Activated CD8-positive, alpha-beta memory T cell treated with anti-CD3 and anti-CD28 coated beads, Interleukin-2, amount 50 U/mL, for 1 hour (primary cell): ENCODE measurements around the gene CASS4.

Experiments used
- DNase-seq: peaks from one replicate; pipeline ENCODE4 v3.0.0-alpha.2; 2020; ENCODE audit errors: extremely low read depth

CASS4 gene

DNA sequence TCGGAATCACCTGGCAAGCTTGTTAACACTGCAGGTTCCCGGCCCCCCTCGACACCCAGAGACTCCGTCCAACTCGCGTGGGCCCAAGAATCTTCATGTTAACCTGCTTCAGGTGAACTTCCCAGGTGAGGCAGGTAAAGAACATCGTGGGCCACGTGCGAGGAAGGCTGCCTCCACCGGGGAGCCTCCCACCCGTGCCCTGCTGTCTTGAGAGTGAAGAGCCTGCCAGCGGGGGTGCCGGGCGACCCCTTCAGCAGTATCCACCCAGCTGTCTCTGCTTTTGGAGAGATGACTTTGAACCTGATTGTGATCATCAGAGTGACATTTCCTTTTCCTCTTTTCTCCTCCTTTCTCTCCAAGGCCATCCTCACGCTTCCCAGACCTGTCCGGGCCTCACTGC is 33.5 kb downstream of the CASS4 start:
- DNase-seq: no peak

DNA sequence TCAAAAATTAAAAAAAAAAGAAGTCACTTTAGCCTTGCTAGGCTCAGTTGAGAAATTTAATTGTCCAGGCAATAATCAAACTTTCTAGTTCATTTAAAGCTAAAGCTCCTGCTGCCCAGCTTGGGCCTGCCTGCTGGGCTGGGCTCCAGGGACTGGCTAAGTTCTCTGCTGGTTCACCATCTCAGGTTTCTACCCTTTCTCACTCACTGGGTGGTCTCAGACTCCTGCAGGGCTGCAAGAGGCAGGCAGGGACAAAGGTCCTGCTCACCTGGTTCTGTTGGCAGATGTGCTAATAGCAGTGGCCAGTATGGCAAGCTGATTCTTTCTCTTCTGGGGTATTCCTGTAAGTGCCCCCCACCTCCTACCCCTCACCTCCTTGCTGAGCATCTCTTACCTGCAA is 35.2 kb downstream of the CASS4 start:
- no peak for DNase-seq

DNA sequence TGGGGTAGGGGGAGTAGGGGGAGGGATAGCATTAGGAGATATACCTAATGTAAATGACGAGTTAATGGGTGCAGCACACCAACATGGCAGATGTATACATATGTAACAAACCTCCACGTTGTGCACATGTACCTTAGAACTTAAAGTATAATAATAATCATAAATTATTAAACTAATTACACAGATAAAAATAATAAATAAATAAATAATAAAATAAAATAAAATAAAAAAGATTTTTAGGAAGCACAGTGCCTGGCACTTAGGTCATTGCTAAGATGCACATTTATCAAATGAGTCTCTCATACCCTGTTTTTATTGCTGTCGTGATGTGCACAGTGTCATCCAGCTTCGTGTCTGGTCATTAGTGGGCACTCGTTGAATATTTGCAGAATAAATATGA is 37.4 kb downstream of the CASS4 start:
- DNase-seq: no peak

DNA sequence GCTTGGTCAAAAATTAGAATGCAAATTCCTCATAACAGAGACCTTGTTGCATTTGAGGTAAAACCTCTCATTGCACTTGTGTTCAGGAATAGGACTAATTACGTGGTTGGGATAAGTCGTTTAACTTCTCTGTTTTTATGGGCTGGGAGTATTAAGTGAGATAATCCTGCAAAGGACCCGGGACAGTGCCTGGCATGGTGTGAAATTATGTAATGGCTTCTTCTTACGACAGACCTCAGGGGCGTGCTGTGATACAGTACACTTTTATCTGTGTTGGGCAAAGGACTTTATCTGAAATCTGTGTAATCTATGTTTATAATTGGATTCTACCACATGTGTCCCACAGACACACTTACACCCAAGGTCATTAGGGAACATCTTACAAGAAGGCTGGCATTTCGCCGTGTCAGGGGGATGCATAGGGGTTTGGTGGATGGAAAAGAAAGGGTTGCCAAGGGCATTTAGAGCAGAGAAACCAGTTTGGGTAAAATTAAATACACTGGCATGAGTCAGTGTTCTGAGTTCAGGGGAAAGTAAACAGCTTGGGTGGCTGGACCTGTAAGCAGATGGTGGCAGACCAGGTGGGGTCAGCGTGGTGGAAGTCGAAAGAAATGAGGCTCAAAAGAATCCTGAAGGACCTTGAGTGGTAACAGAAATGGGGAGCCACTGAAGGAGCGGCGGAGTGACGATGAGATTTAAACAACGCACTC is 39.2 kb downstream of the CASS4 start:
- DNase-seq: no peak

DNA sequence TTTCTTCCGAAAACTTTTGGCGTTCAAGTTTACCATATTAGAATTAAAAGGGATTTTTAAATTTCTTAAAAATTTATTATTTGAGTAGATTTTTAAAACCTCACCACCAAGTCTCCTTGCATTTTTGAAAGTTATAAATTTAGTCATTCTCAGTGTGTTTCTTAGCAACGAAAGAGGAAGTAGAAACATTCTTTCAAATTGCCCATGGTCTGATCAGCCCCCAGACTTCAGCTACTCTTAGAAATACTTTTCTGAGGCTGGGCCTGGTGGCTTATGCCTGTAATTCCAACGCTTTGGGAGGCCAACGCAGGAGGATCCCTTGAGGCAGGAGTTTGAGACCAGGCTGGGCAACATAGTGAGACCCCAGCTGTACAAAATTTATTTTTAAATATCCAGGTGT is 41.3 kb downstream of the CASS4 start:
- DNase-seq: no peak

DNA sequence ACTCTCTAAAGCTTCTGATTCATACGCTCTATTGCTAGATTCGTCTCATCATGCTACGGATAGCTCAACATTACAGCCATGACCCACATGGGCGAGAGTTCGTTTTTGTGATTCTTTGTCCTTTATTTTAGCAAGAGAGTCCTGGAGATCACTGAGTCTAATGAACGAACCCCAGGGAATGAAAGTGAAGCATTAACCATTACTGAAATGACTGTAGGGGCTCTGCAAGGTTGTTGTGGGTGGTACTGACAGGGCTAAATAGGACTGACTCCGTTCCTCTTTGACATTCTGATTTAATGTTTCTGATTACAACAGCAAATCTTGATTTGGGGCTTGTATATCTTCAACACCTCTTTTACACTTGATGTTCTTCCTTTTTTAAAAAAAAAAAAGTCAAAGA is 42.7 kb downstream of the CASS4 start:
- no peak for DNase-seq

DNA sequence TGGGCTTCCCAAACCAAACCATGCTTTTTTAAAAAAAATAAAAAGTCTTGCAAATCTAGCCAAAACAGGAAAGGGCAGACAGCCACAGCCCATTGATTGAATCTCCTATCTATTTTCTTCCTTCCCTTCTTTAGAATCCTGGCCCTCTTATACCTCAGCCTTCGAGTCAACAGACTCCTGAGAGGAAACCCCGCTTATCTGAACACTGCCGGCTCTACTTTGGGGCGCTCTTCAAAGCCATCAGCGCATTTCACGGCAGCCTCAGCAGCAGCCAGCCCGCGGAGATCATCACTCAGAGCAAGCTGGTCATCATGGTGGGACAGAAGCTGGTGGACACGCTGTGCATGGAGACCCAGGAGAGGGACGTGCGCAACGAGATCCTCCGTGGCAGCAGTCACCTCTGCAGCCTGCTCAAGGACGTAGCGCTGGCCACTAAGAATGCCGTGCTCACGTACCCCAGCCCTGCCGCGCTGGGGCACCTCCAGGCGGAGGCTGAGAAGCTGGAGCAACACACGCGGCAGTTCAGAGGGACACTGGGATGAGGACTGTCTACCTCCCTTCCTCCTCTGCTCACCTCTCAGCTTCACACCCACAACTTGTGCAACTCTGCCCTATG is 46.3 kb downstream of the CASS4 start:
- no peak for DNase-seq

DNA sequence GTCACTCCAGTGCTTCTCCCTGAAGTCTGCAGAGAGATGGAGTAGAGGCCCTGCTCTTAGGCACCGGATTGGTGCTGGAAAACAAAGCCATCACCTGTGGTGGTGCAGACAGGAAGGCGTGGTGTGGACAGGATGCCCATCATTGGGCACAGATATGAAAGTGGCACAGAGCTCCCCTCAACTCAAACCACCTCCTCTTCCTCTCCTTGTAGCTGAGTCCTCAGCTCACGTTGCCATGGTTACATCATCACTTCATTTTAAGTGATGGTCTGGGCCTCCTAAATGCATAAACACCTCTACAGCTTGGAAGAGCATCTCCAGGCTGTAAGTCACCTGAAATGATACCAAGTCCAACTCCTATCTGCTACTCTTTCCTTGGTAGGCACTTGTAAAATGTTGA is 48.4 kb downstream of the CASS4 start:
- DNase-seq: peak; percentile 33

DNA sequence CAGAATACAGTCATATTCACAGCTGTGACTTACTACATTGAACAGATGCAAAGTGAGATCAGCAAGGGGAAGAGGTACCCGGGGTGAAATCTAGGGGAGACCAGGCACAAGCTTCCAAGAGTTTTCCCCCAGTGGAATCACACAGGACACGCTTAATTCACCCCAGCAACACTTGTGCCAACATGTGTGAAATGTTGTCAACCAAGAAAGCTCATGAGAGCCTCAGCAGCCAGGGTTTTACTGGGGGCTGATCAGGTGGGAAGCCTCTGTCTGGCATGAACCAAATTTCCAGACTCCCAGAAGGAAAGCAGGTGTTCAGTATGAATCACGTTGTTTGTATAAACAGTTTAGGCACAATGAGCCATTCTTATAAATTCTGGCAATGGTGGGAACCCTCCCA is 49.5 kb downstream of the CASS4 start:
- no peak for DNase-seq

DNA sequence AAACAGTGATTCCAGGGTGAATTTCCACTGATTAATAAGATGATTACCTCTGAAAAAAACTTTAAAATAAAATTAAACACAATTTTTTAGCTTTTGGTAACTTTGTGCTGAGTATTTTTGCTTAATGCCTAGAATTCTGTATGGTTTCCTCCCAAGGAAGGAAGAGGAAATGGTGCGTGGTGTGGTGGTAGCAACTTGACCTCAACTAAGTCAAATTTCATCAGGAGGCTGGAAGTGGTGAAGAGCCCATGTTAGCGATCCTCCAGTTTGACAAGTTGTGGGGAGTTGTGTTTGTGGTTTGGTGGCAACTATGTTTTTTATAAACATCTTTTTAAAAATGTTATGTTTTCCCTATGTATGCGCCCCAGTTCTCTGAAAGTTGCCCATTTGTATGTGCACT is 51.4 kb downstream of the CASS4 start:
- no peak for DNase-seq

DNA sequence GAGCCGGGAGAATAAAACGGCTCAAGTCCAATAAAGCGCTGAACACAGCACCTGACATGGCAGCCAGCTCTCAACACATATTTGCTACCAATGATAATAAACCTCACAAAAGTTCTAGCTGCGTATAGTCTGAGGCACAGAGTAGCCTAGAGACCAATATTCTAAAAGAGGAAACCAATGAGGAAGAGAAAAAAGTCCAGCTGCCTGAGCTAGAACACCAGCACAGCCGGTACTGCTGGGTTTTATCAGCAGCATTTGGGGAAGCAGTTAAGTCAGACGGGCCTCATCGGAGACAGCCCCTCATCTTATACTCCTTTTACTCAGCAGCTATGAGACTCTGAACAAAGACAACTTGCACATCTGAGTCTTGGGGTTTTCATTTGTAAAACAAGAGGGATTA is 53.9 kb downstream of the CASS4 start:
- no peak for DNase-seq

DNA sequence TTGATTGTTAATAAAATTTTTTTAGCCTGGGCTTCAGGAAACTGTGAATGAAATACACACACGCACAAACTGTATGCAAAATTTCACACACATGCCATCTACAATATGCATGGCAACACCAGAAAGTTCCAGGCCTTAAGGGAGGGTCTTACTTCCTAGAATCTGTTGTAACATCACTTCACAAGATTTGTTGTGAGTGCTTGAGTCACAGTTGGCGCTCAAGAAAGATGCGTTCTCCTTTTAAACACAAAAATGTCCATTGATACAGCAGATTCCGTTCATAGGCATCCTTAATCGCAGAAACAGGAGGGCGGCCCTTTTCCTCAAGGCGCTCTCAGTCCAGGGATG is 55.9 kb downstream of the CASS4 start:
- no peak for DNase-seq

DNA sequence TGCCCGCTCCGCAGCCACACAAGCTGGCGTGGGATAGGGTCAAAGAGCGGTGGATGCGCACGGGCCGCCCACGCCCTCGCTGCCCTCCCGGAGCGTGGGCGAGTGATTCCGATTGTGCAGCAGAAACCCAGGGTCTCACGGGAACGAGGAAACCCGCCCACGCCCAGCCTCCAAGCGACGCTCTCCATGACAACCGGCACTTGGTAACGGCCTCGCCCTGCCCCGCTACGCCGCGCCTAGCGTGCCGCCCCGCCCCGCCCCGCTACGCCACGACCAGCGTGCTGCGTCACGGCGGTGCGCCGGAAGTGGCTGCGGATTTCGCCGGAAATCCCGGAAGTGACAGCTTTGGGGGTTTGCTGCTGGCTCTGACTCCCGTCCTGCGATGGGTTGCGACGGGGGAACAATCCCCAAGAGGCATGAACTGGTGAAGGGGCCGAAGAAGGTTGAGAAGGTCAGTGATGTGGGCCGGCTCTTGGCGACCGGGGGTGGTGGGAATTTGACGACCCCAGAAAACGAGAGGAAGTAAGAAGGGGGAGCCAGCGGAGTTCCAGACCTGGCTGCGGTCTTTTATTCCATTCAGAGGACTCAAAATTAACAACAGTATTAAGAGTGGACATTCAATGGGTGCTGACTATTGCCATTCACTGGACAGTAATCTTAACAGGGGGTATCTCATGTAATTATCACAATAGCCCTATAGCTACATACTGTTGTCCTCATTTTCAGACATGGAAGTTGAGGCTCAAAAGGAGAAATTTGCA is 56.4 kb downstream of the CASS4 start, which contains the start of gene RTF2:
RTF2 (plus strand) TSS at position 312 of the 761 bp plus-strand sequence; CDS start at position 383, 71 bp downstream.
- peak; percentile 86 for DNase-seq

DNA sequence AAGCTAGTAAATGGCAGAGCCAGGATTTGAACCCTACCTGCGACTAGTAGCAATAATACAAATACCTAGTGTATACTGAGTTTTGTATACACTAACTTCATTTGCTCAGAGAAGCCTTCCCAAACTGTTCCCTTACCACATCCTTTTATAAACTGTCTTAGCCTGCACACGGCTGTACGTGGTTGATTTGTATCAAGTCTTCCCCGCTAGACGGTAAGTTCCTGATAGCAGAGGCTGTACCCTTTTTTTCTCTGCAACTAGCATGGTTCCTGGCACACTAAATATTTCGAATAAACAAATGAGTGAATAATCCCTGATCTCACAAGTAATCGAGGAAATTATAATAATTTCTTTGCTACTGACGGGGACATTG is 57.0 kb downstream of the CASS4 start:
- no peak for DNase-seq

DNA sequence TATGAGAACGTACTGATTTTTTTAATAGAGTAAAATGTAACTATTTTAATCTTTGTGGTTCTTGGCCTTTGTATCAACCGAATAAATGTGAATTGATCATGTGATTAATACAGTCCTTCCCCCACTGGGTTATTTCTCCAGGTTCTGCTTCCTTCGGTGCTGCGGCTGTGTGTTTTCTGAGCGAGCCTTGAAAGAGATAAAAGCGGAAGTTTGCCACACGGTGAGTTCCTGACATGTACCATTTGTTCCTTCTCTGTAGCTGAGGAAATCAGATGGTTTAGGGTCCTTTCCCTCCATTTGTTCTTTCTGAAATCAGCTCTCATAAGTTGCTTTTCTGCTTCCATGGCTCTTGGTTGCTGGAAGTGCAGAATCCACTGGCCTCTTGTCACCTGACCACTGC is 71.9 kb downstream of the CASS4 start:
- DNase-seq: no peak

DNA sequence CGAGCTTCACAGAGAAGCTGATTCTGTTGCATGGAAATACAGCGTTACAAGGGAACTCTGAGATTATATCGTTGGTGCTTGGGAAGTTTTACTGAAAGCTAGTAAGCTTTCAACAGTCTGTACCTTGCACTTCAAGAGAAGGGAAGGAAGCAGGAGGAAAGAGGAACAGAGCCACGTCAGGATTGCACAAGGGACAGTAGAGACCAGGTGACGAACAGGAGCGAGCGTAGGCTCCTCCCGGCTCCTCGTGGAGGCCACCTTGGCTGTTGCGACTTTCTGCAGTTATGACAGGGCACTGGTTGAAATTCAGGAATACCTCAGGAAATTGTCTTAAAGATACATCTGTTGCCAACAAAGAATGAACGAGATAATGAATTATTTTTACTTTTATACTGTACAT is 75.2 kb downstream of the CASS4 start:
- DNase-seq: no peak

DNA sequence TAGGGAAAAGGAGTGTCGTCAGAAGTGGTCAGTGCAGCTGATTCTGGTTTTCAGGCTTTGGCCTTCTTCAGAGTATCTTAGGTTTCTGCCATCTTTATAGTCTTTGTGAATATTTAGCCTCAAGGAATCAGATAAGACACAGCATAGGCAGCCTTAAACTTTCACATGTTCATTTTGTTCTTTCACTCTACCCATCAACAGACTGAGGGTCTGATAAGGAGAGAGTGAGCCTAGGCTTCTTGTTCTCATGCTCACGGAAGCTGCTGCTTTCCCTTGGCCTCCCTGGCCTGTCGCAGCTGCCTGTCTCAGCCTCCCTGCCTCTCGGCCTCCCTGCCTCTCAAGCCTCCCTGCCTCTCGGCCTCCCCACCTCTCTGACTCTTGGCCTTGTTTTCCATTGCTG is 76.5 kb downstream of the CASS4 start:
- no peak for DNase-seq

DNA sequence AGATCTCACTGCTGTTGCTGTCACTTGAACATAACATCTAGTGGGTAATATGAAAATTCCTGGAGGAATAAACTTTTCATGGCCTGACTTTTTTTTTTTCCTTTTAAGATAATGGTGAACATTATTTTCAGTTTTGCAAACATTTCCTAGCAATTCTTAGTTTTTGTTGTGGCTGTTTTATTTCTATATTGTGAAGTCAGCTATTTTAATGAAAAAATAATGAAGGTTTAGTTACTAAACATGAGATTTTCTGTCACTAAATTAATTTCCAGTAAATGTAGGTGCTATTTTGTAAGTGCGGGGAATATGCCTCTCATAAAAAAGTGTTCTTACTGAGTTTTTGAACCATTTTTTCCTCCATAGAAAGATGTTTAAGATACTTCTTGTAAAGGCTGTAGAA is 89.1 kb downstream of the CASS4 start:
- no peak for DNase-seq

DNA sequence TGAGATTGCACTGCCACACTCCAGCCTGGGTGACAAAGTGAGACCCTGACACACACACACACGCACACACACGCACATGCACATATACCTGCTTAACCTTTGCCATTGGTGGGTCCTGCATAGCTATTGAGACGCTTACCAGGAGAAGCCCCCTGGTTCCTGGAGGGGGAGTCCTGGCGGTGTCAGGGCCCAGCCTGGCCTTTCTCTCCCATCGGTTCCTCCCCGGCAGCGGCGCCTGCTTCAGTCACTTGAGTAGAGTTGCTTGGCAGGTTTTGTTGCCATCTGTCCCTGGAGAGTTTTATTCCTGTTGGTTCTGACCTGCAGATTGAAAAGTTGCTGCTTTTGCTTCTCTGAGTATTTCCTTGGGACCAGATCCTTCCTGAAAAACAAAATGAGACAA is 91.9 kb downstream of the CASS4 start:
- DNase-seq: no peak

DNA sequence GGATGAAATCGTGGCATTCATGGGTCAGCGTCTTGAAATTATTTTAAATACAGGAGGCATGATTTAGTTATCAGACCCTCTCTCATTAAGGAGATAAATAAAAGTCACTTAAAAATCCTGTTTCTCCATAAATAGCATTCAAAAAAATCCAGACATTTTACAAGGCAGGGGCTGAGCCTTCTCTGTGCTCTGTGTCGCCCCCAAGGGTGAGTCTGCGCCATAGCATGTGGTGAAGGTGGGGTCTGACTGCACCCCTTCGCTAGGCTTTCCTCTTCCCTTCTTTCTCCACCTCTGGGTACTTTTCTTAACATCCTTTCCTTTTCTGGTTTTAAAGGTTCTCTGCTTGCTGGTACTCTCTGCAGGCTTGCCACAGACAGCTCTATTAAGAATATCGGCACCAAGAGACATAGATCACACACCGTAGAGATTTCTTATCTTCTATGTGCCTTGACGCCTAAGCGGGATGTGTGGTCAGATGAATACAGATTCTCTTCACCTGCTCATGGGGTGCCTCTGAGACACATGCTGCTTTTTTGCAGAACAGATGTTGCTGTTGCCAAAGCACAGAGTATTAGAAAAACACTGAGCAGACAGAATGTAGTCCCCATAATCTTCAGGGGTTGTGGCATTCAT is 92.4 kb downstream of the CASS4 start:
- DNase-seq: no peak

DNA sequence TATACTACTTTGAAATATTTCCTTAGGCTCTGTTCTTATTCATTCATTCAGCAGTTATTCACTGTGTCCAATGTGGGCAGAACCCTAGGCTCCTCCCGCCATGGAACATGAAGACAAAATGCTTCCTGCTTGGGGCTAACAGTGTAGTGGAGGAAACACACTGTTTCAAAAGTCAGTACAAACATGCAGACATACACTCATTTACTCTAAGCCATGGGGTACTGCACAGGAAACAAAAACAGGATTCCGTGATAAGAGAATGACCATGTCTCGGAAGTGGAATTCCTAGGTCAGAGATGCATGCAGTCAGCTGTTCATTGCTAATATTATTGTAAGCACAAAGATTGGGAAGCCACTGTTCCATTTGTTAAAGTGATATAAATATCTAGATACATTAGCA is 94.0 kb downstream of the CASS4 start:
- no peak for DNase-seq
